HepG2 (cell line): Measurements from ENCODE around the gene UGT8. TPM values are rescaled to one million over a fixed set of nuclear protein-coding genes. Genes with fewer than 3 reads are reported as not detected.

Experiments used
- ATAC-seq: fragments of 200-7000 bp; cut with Tn5 transposase; 3 replicates; pipeline ENCODE4 v1.9.1; 2020; ENCODE audit warnings: mild to moderate bottlenecking, moderate library complexity
- BruUV-seq: library from RNA; stranded (reverse); fragments of 400-500 nt; replicated peaks from 2 replicates; lab custom pipeline; 2021; lab: Mats Ljungman, UMichigan
- CTCF ChIA-PET: fragments of 300-600 bp; formaldehyde crosslinking; extraction: SDS; loops from one replicate; lab custom pipeline; 2021; ENCODE audit warnings: low total read pairs, inconsistent platforms, low intra/inter-chr PET ratio; lab: Yijun Ruan, JAX
- POLR2A ChIA-PET: fragments of 350-600 bp; sonication (Branson Sonifier 250); formaldehyde crosslinking; loops from one replicate; lab custom pipeline; 2020; ENCODE audit warnings: antibody characterized with exemption, inconsistent platforms; lab: Yijun Ruan, JAX
- DNase-seq: peaks from one replicate; pipeline ENCODE4 v3.0.0-alpha.2; 2015; ENCODE audit warnings: low spot score
- FAIRE-seq: peaks from 3 replicates; lab custom pipeline; 2011; peaks lifted over from hg19 to GRCh38; lab: Jason Lieb, UNC
- H2AFZ ChIP-seq: one replicate; pipeline ENCODE4 v1.6.1; 2011; ENCODE audit warnings: low read length, inconsistent platforms
- H3K27ac ChIP-seq: fragments of 300-600 bp; 3 replicates; pipeline ENCODE4 v1.8.0; 2011; ENCODE audit warnings: mixed run types, mild to moderate bottlenecking, mixed read lengths, low read length, inconsistent platforms; ENCODE audit not compliant: insufficient read depth; ENCODE audit errors: extremely low read length
- H3K27me3 ChIP-seq, 2 experiments: fragments of 200-600 bp in 1 of 2; 2 replicates in 1 of 2; 3 replicates in 1 of 2; pipeline versions ENCODE4 v1.6.0 to v1.8.0; 2011; ENCODE audit warnings: low read length in 2 of 2, mild to moderate bottlenecking in 2 of 2, moderate library complexity in 2 of 2, inconsistent platforms in 1 of 2; ENCODE audit not compliant: insufficient read depth in 2 of 2, control insufficient read depth in 1 of 2
- H3K36me3 ChIP-seq, 2 experiments: fragments of 200-600 bp in 1 of 2; replicated peaks in 1 of 2; 2 replicates in 1 of 2; 3 replicates in 1 of 2; pipeline versions ENCODE4 v1.5.1 to v1.8.0; 2011; ENCODE audit warnings: low read length in 2 of 2, inconsistent platforms in 1 of 2; ENCODE audit not compliant: insufficient read depth in 2 of 2, control insufficient read depth in 1 of 2
- H3K4me1 ChIP-seq: 2 replicates; pipeline ENCODE4 v1.5.1; 2012; ENCODE audit warnings: low read length, inconsistent platforms; ENCODE audit not compliant: insufficient read depth
- H3K4me2 ChIP-seq: 2 replicates; pipeline ENCODE4 v1.6.0; 2011; ENCODE audit warnings: low read depth, low read length, inconsistent platforms
- H3K4me3 ChIP-seq, 3 experiments: fragments of 200-600 bp in 1 of 3; sonication (generic), shearing (Covaris generic) in 1 of 3; replicated peaks in 1 of 3; 2 replicates each; pipeline ENCODE4 v1.5.1; 2011 to 2016; ENCODE audit warnings: low read length in 3 of 3, inconsistent platforms in 2 of 3, low read depth in 2 of 3, mild to moderate bottlenecking in 2 of 3, control low read depth in 1 of 3, mixed read lengths in 1 of 3; ENCODE audit not compliant: insufficient read depth in 1 of 3
- H3K79me2 ChIP-seq: one replicate; pipeline ENCODE4 v1.6.1; 2011; ENCODE audit warnings: low read length, inconsistent platforms; ENCODE audit not compliant: insufficient read depth
- H3K9ac ChIP-seq: 2 replicates; pipeline ENCODE4 v1.6.0; 2011; ENCODE audit warnings: mild to moderate bottlenecking, low read depth, low read length, inconsistent platforms; ENCODE audit not compliant: insufficient read depth
- H3K9me3 ChIP-seq: 2 replicates; pipeline ENCODE4 v1.5.1; 2012; ENCODE audit warnings: mild to moderate bottlenecking, low read length
- H4K20me1 ChIP-seq: 2 replicates; pipeline ENCODE4 v1.6.0; 2011; ENCODE audit warnings: inconsistent platforms, mild to moderate bottlenecking, low read length, moderate library complexity; ENCODE audit not compliant: insufficient read depth
- CREM ChIP-seq, 2 experiments: sonication (generic) in 1 of 2; formaldehyde crosslinking in 1 of 2; IDR thresholded peaks; 2 replicates each; pipeline versions ENCODE4 v1.4.0 to v1.6.1; 2016 to 2020; ENCODE audit warnings: antibody characterized with exemption in 1 of 2, mild to moderate bottlenecking in 1 of 2, missing genetic modification reagents in 1 of 2
- FOXJ3 ChIP-seq: sonication (generic); formaldehyde crosslinking; IDR thresholded peaks from 2 replicates; pipeline ENCODE4 v1.4.0; 2020; ENCODE audit warnings: missing genetic modification reagents, mild to moderate bottlenecking, borderline replicate concordance
- MAFF ChIP-seq: IDR thresholded peaks from 2 replicates; pipeline ENCODE4 v1.6.1; 2011; ENCODE audit warnings: low read depth, low read length, improper control_type of control experiment
- ZNF878 ChIP-seq: sonication (generic); formaldehyde crosslinking; IDR thresholded peaks from 2 replicates; pipeline ENCODE4 v1.8.1; 2023; ENCODE audit warnings: mild to moderate bottlenecking, missing genetic modification reagents, moderate library complexity
- WGBS: methylation state at CpG from one replicate; pipeline ENCODE4 v1.1.6; 2017; ENCODE audit warnings: low lambda C conversion rate; 5-methylcytosine and 5-hydroxymethylcytosine counted together
- in situ Hi-C: cut with HindIII; loops from 2 replicates; pipeline ENCODE4 v1.10.0; 2017; ENCODE audit warnings: low pct_unique_long_range_greater_than_20kb; ENCODE audit not compliant: extremely low pct_ligation_motif_present
- intact Hi-C: fragments of 100-400 bp; cut with micrococcal nuclease; formaldehyde crosslinking; loops from one replicate; pipeline ENCODE4 v1.10.0; 2022; ENCODE audit not compliant: unreplicated experiment
- polyA plus RNA-seq, 8 experiments: library from polyadenylated mRNA; depleted of rRNA in 3 of 8; stranded (reverse) in 7 of 8; unstranded in 1 of 8; fragments of >200 nt; fragmentation: Illumina TruSeq in 4 of 8; extraction: Trizol in 4 of 8; gene quantifications; 2 replicates each; pipeline versions ENCODE4 v1.2.1 to v1.2.3, GENCODE V29; 2011 to 2016; ENCODE audit warnings: low read depth in 4 of 8, missing spikeins in 1 of 8, mixed read lengths in 1 of 8; ENCODE audit not compliant: insufficient read depth in 1 of 8
- total RNA-seq, 5 experiments: library from RNA; depleted of rRNA; stranded (reverse); fragments of >200 nt; fragmentation: Illumina TruSeq; extraction: Trizol; gene quantifications; 2 replicates each; pipeline ENCODE4 v1.2.3, GENCODE V29; 2016; ENCODE audit warnings: low read depth in 1 of 5
- TF ChIP-seq, protein P1 (sequence below): fragments of 450-650 bp; IDR thresholded peaks from 2 replicates; pipeline ENCODE4 v1.6.1; 2017; ENCODE audit warnings: mild to moderate bottlenecking

Gene UGT8
- total and polyA plus RNA-seq, 2 of the 13 experiments (the other 11 are each of a cell fraction or from before 2014, with no cell fraction given), result not detected

DNA sequence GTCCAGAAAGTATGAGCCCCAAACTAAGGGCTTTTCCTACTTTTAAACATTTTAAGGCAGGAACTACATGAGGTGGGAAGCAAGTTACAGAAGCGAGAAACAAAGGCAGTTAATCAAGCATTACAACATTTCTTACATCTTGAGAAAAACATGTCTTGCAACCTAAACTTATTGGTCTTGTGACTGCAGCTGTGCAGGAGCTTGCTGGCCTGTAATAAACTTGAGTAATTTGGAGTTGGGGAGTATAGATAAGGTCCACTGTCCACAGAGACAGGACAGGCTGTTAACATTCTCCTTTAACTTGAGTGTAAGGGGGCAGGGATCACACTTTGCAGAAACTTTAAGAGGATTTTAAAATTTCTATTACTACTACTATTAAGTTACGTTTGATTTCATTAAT is 2.7 kb upstream of the UGT8 start:
- TF ChIP-seq, protein P1, sequence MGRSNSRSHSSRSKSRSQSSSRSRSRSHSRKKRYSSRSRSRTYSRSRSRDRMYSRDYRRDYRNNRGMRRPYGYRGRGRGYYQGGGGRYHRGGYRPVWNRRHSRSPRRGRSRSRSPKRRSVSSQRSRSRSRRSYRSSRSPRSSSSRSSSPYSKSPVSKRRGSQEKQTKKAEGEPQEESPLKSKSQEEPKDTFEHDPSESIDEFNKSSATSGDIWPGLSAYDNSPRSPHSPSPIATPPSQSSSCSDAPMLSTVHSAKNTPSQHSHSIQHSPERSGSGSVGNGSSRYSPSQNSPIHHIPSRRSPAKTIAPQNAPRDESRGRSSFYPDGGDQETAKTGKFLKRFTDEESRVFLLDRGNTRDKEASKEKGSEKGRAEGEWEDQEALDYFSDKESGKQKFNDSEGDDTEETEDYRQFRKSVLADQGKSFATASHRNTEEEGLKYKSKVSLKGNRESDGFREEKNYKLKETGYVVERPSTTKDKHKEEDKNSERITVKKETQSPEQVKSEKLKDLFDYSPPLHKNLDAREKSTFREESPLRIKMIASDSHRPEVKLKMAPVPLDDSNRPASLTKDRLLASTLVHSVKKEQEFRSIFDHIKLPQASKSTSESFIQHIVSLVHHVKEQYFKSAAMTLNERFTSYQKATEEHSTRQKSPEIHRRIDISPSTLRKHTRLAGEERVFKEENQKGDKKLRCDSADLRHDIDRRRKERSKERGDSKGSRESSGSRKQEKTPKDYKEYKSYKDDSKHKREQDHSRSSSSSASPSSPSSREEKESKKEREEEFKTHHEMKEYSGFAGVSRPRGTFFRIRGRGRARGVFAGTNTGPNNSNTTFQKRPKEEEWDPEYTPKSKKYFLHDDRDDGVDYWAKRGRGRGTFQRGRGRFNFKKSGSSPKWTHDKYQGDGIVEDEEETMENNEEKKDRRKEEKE, result no peak
- TF ChIP-seq FOXJ3, result no peak
- TF ChIP-seq CREM (IDR thresholded peaks at IDR 0.05), result no peak
- TF ChIP-seq CREM (CRISPR knock-in tag; IDR thresholded peaks at IDR 0.05), result no peak
- no peak for TF ChIP-seq ZNF878 (CRISPR knock-in tag)
- H3K27ac ChIP-seq, result no peak overlapping the region
- no peak overlapping the region for H2AFZ ChIP-seq
- ChIA-PET POLR2A (no interaction called here), CTCF (no interaction called here)
- no TSS peak for BruUV-seq
- intact Hi-C loops (no loop called here), in situ Hi-C loops (no loop called here)
- FAIRE-seq, result no peak
- DNase-seq, result no peak
- H4K20me1 ChIP-seq, result no peaks in the 10 kb centered on the region
- H3K9me3 ChIP-seq, result no peaks in the 10 kb centered on the region
- no peak for ATAC-seq
- H3K36me3 ChIP-seq, result no peaks in the 10 kb centered on the region
- H3K4me1 ChIP-seq, result no peaks in the 10 kb centered on the region
- H3K4me3 ChIP-seq, result no peak overlapping the region
- no peaks in the 10 kb centered on the region for H3K79me2 ChIP-seq
- H3K27me3 ChIP-seq, result no peaks in the 10 kb centered on the region; a peak in 1 of 5 replicates
- no peak overlapping the region for H3K9ac ChIP-seq
- 0% methylated on average over 2 of the region's 2 CpGs for WGBS
- H3K4me2 ChIP-seq, result no peak overlapping the region

DNA sequence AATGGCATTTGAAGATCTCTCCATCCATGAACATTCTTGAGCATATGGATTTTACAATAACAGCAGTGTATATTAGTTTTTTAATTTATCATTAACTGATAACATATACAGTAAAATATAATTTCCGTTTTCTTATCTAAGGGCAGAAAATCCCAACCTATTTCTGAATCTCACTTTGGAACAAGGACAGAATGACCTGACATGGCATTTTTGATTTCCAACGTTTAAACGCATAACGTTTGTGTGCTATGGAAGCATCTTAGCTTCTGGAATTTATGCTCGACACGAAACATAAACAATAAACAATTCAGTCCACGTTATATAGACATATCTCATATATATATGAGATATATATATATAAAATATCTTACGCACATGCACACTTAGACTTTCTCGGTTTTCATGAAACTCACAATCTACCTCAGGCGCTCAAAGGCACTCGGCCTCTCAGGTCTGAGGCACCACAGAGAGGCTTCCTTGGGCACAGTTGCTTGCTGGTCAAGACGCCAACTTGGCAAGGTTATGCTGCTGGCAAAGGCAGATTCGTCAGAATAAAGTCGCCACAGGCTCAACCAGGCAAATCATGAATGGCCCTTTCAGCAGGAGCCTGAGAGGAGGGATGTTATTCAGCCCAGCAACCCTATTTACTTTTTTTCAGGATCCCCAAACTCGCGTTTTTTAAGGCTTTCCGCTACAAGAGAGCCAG is 1.0 kb upstream of the UGT8 start:
- Histone ChIP-seq H3K4me1 (no peaks in the 10 kb centered on the region), H3K27ac (no peak overlapping the region), H3K9ac (no peak overlapping the region), H3K27me3 (no peaks in the 10 kb centered on the region; a peak in 1 of 5 replicates), H3K9me3 (no peaks in the 10 kb centered on the region), H4K20me1 (no peaks in the 10 kb centered on the region), H3K79me2 (no peaks in the 10 kb centered on the region), H2AFZ (no peak overlapping the region), H3K36me3 (no peaks in the 10 kb centered on the region), H3K4me2 (no peak overlapping the region), H3K4me3 (no peak overlapping the region)
- 31% methylated on average over 17 of the region's 17 CpGs for WGBS
- no TSS peak for BruUV-seq
- FAIRE-seq, result no peak
- ChIA-PET POLR2A (no interaction called here), CTCF (no interaction called here)
- DNase-seq, result no peak
- no peak for ATAC-seq
- in situ Hi-C loops (no loop called here), intact Hi-C loops (no loop called here)
- peak; percentile 44; the same call in 1 of the 2 replicates for TF ChIP-seq MAFF
